Activated CD8-positive, alpha-beta T cell treated with anti-CD3 and anti-CD28 coated beads for 36 hours (primary cell): ENCODE results near the gene CXCL12. TPM values are rescaled to one million over a fixed set of nuclear protein-coding genes. Genes with fewer than 3 reads are reported as not detected.

ENCODE experiments used
- ATAC-seq: fragments of 200-7000 bp; cut with Tn5 transposase; one replicate; pipeline ENCODE4 v1.10.0; 2021; ENCODE audit warnings: mild to moderate bottlenecking, moderate library complexity
- CTCF ChIA-PET: fragments of 350-600 bp; sonication (Branson Sonifier 250); formaldehyde crosslinking; loops from one replicate; lab custom pipeline; 2021; ENCODE audit warnings: antibody characterized with exemption; lab: Charles Lee
- POLR2A ChIA-PET: fragments of 350-600 bp; sonication (Branson Sonifier 250); formaldehyde crosslinking; loops from one replicate; lab custom pipeline; 2021; ENCODE audit warnings: antibody characterized with exemption; lab: Charles Lee
- DNase-seq: peaks from one replicate; pipeline ENCODE4 v3.0.0-alpha.2; 2020
- H3K27ac Mint-ChIP-seq: one replicate; pipeline ENCODE4 v1.8.0; 2021; ENCODE audit warnings: mild to moderate bottlenecking, mixed read lengths
- H3K27me3 Mint-ChIP-seq: one replicate; pipeline ENCODE4 v1.8.0; 2021; ENCODE audit warnings: mixed read lengths
- H3K36me3 Mint-ChIP-seq: one replicate; pipeline ENCODE4 v1.8.0; 2021; ENCODE audit warnings: low read depth, mixed read lengths
- H3K4me1 Mint-ChIP-seq: one replicate; pipeline ENCODE4 v1.8.0; 2021; ENCODE audit warnings: low read depth, mixed read lengths
- H3K4me3 Mint-ChIP-seq: one replicate; pipeline ENCODE4 v1.8.0; 2021; ENCODE audit warnings: mild to moderate bottlenecking, moderate library complexity, mixed read lengths
- H3K9me3 Mint-ChIP-seq: one replicate; pipeline ENCODE4 v1.8.0; 2021; ENCODE audit warnings: mixed read lengths
- CTCF ChIP-seq: fragments of 200-600 bp; IDR thresholded peaks from one replicate; pipeline ENCODE4 v1.8.0; 2022; ENCODE audit warnings: antibody characterized with exemption, mild to moderate bottlenecking
- intact Hi-C: fragments of 100-400 bp; cut with micrococcal nuclease; formaldehyde crosslinking; loops from one replicate; pipeline ENCODE4 v1.10.0; 2022
- total RNA-seq, 2 experiments: library from RNA; stranded (reverse); gene quantifications; one replicate each; pipeline ENCODE4 v1.2.3, GENCODE V29; 2021

Gene CXCL12
- total RNA-seq, 2 experiments from 2014 or later: not detected

GRCh38 chr10:44413416-44413815, 28.5 kb upstream of the CXCL12 start:
- ChIA-PET CTCF (no interaction called here), POLR2A (no interaction called here)
- TF ChIP-seq CTCF: no peak
- Mint-ChIP-seq H3K36me3 (no peaks in the 10 kb centered on the region), H3K27ac (no peak overlapping the region), H3K27me3 (peaks cover 10% of the 10 kb centered on the region), H3K9me3 (no peaks in the 10 kb centered on the region), H3K4me1 (no peaks in the 10 kb centered on the region), H3K4me3 (no peak overlapping the region)
- intact Hi-C loops: no loop called here
- ATAC-seq (no peak), DNase-seq (no peak)

- DNase-seq (no peak), ATAC-seq (no peak)
- Mint-ChIP-seq H3K4me1 (no peaks in the 10 kb centered on the region), H3K4me3 (no peak overlapping the region), H3K27ac (no peak overlapping the region), H3K9me3 (no peaks in the 10 kb centered on the region), H3K36me3 (no peaks in the 10 kb centered on the region), H3K27me3 (peaks cover 10% of the 10 kb centered on the region)
- intact Hi-C loops: no loop called here
- CTCF ChIA-PET: interaction anchor here (1.6 kb wide), 1 partner anchor 24 kb away, joined by 4 read pairs; no protein-coding TSS in a partner anchor
- POLR2A ChIA-PET: no interaction called here
- TF ChIP-seq CTCF: no peak
Observed at GRCh38 chr10:44411251-44411650, 26.4 kb upstream of the CXCL12 start.

GRCh38 chr10:44404741-44405437, 20.0 kb upstream of the CXCL12 start:
- no peaks in the 10 kb centered on the region for H3K9me3 Mint-ChIP-seq

GRCh38 chr10:44402465-44403195, 17.7 kb upstream of the CXCL12 start:
- no peak for DNase-seq
- TF ChIP-seq CTCF: no peak
- no peak for ATAC-seq
- intact Hi-C loops: no loop called here
- Mint-ChIP-seq H3K4me3 (no peak overlapping the region), H3K4me1 (no peaks in the 10 kb centered on the region), H3K36me3 (no peaks in the 10 kb centered on the region), H3K27me3 (no peaks in the 10 kb centered on the region), H3K9me3 (no peaks in the 10 kb centered on the region), H3K27ac (no peak overlapping the region)
- ChIA-PET CTCF (interaction anchor here (1.0 kb wide), 1 partner anchor 10 kb away, joined by 3 read pairs; no protein-coding TSS in a partner anchor), POLR2A (no interaction called here)

More at GRCh38 chr10:44404741-44405437, 20.0 kb upstream of the CXCL12 start:
- POLR2A ChIA-PET: interaction anchor here (0.6 kb wide), 1 partner anchor 9 kb away, joined by 5 read pairs; no protein-coding TSS in a partner anchor
- CTCF ChIA-PET: no interaction called here
- DNase-seq (no peak), ATAC-seq (no peak)
- no peak for TF ChIP-seq CTCF
- peaks cover 3% of the 10 kb centered on the region for H3K27me3 Mint-ChIP-seq
- H3K36me3 Mint-ChIP-seq: no peaks in the 10 kb centered on the region
- H3K4me1 Mint-ChIP-seq: no peaks in the 10 kb centered on the region
- no peak overlapping the region for H3K27ac Mint-ChIP-seq
- intact Hi-C loops: no loop called here
- H3K4me3 Mint-ChIP-seq: no peak overlapping the region

GRCh38 chr10:44400541-44400940, 15.6 kb upstream of the CXCL12 start:
- Mint-ChIP-seq H3K27ac (no peak overlapping the region), H3K4me1 (no peaks in the 10 kb centered on the region), H3K9me3 (no peaks in the 10 kb centered on the region), H3K36me3 (no peaks in the 10 kb centered on the region), H3K4me3 (no peak overlapping the region), H3K27me3 (peaks cover 7% of the 10 kb centered on the region)
- ATAC-seq (no peak), DNase-seq (no peak)
- intact Hi-C loops: no loop called here
- POLR2A ChIA-PET: no interaction called here
- CTCF ChIA-PET: no interaction called here
- no peak for TF ChIP-seq CTCF
